ENCODE results near the gene OCEL1. TPM values are rescaled to one million over a fixed set of nuclear protein-coding genes. Genes with fewer than 3 reads are reported as not detected.

The OCEL1 gene
- total RNA-seq, 2 donors from 2014 or later, result 5.9 to 8.2 TPM

DNA sequence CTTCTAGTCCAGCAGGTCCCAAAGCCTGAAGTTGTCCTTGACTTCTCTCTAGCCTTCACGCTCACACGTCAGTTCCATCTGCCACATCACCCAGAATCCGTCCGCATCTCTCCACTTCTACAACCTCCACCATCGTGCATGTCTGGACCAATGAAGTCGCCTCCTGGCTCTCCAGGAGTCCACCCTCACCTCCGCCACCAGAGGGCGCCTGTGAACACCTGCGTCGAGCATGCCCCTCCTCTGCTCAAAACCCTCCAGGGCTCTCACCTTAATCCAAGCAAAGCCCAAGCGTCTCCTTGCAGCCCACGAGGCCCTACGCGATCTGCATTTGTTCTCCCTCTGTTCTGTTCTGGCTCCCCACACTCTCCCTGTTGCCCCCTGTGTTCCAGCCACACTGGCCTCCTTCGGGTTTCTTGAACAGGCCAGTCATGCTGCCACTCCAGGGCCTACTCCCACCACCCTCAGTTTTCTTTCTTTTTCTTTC is 34.9 kb downstream of the OCEL1 start:
- Histone ChIP-seq H3K9me3 (peaks cover 0 to 7% of the 10 kb centered on the region in 2 donors), H3K4me1 (no peaks in the 10 kb centered on the region), H3K27me3 (no peaks in the 10 kb centered on the region), H3K27ac (no peak overlapping the region), H3K4me3 (no peak overlapping the region), H3K36me3 (no peaks in the 10 kb centered on the region)
- DNase-seq (ENCODE audit: low spot score), result peak; percentile 82
- TF ChIP-seq, protein P1, sequence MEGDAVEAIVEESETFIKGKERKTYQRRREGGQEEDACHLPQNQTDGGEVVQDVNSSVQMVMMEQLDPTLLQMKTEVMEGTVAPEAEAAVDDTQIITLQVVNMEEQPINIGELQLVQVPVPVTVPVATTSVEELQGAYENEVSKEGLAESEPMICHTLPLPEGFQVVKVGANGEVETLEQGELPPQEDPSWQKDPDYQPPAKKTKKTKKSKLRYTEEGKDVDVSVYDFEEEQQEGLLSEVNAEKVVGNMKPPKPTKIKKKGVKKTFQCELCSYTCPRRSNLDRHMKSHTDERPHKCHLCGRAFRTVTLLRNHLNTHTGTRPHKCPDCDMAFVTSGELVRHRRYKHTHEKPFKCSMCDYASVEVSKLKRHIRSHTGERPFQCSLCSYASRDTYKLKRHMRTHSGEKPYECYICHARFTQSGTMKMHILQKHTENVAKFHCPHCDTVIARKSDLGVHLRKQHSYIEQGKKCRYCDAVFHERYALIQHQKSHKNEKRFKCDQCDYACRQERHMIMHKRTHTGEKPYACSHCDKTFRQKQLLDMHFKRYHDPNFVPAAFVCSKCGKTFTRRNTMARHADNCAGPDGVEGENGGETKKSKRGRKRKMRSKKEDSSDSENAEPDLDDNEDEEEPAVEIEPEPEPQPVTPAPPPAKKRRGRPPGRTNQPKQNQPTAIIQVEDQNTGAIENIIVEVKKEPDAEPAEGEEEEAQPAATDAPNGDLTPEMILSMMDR (IDR thresholded peaks at IDR 0.05), result peak; percentile 76 to 85

DNA sequence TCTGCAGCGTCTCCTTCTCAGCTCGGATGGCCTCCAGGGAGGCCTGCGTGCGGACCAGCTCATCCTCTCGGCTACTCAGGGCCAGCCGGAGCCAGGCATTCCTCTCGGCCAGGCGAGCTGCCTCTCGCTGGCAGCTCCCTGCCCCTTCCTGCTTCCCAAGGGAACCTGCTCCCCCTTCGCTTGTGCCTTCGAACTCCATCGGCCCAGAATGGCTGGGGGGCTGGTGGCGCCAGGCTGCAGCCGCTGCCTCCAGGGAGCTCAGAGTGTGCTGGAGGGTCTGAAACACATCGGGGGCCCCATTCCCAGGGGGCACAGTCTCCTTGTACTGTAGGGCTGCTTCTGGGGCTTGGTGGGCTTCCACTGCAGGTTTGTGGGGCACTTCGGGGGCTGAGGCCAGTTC is 36.5 kb downstream of the OCEL1 start:
- H3K9me3 ChIP-seq, result peaks cover 0 to 7% of the 10 kb centered on the region in 2 donors
- H3K4me3 ChIP-seq, result peak overlapping the region in 1 of 2 donors; percentile 49
- no peaks in the 10 kb centered on the region for H3K27me3 ChIP-seq
- H3K36me3 ChIP-seq, result no peaks in the 10 kb centered on the region
- no peak overlapping the region for H3K27ac ChIP-seq
- no peak for DNase-seq (ENCODE audit: low spot score)
- TF ChIP-seq, protein P1 (IDR thresholded peaks at IDR 0.05), result no peak
- H3K4me1 ChIP-seq, result peaks cover 0 to under 1% of the 10 kb centered on the region in 2 donors

DNA sequence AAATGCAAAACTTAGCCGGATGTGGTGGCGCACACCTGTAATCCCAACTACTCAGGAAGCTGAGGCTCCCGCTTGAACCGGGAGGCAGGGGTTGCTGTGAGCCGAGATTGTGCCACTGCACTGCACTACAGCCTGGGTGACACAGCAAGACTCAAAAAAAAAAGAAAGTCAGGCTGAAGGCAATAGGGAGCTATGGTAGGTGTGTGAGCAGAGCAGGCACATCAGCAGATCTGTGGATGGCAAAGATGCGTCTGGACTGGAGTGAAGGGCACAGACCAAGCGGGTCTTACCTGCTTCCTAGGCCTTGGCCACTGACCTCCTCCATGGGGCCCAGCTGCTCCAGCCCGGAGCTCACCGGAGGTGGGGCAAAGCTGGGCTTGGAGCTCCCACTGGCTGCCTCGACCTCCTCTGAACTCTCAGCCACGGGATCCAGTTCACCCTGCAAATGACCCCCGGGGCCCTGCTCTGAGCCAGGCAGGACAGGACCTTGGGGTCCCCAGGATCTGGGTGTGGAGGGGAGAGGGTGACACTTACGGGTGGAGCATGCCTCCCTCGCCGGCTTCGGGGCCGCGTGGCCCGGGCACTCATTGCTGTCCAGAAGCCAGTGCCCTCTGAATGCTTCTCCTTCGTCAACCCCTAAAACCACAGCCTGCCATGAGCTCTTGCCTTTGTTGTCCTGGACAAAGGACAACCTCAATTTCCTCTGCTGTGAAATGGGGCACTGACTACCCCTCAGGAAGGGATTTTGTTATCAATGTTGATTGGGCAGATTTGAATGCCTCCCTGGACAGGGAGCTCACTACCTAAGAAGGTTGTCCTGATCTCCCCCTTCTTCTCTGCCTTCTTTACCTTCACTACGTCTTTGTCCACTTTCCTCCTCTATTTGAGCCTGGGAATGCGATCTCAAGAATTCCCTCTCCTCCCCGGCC is 38.0 kb downstream of the OCEL1 start:
- H3K4me3 ChIP-seq, result peak overlapping the region; percentile 36 to 49
- DNase-seq (ENCODE audit: low spot score), result no peak
- H3K27me3 ChIP-seq, result no peaks in the 10 kb centered on the region
- peak overlapping the region; percentile 64 to 72 for H3K27ac ChIP-seq
- H3K36me3 ChIP-seq, result no peaks in the 10 kb centered on the region
- TF ChIP-seq, protein P1 (IDR thresholded peaks at IDR 0.05), result no peak
- H3K4me1 ChIP-seq, result peaks cover 0 to 7% of the 10 kb centered on the region in 2 donors
- peaks cover 0 to 7% of the 10 kb centered on the region in 2 donors for H3K9me3 ChIP-seq

- H3K4me1 ChIP-seq, result peaks cover 0 to 7% of the 10 kb centered on the region in 2 donors
Observed at GRCh38 chr19:17264641-17264979, 38.6 kb downstream of the OCEL1 start, which contains the start of gene USHBP1. USHBP1 (minus strand) TSS chr19:17264745; CDS start chr19:17264299, 446 bp downstream.

GRCh38 chr19:17266026-17266425 is 40.0 kb downstream of the OCEL1 start:
- Histone ChIP-seq H3K36me3 (peaks cover 9% of the 10 kb centered on the region), H3K4me1 (peaks cover 0 to 7% of the 10 kb centered on the region in 2 donors), H3K27ac (peak overlapping the region in 1 of 2 donors; percentile 52), H3K4me3 (no peak overlapping the region), H3K9me3 (no peaks in the 10 kb centered on the region), H3K27me3 (no peaks in the 10 kb centered on the region)
- TF ChIP-seq, protein P1 (IDR thresholded peaks at IDR 0.05), result no peak
- no peak for DNase-seq (ENCODE audit: low spot score)

More at GRCh38 chr19:17264641-17264979, 38.6 kb downstream of the OCEL1 start, which contains the start of gene USHBP1:
- Histone ChIP-seq H3K9me3 (peaks cover 0 to under 1% of the 10 kb centered on the region in 2 donors), H3K36me3 (peaks cover 2% of the 10 kb centered on the region), H3K4me3 (peak within 1 kb of the TSS; percentile 36 to 49), H3K27me3 (no peaks in the 10 kb centered on the region), H3K27ac (peak within 1 kb of the TSS; percentile 64 to 72)
- no peak for DNase-seq (ENCODE audit: low spot score)
- TF ChIP-seq, protein P1 (IDR thresholded peaks at IDR 0.05), result no peak

Data from right atrium auricular region (tissue), 2 donors.